ENCODE data around the gene ABCB9. TPM values are rescaled to one million over a fixed set of nuclear protein-coding genes. Genes with fewer than 3 reads are reported as not detected.

The ABCB9 gene
- total and polyA plus RNA-seq, 2 experiments from 2014 or later = 1.2 to 7.0 TPM

- Mint-ChIP-seq H3K9me3 (no peaks in the 10 kb centered on the region), H3K27ac (no peak overlapping the region)
- H3K4me2 ChIP-seq = no peak overlapping the region
Measured at GRCh38 chr12:122987086-122987951, 21.1 kb upstream of the ABCB9 start.

More at GRCh38 chr12:122987086-122987951, 21.1 kb upstream of the ABCB9 start:
- Mint-ChIP-seq H3K4me3 (no peak overlapping the region), H3K4me1 (peaks cover 13% of the 10 kb centered on the region), H3K36me3 (ENCODE audit: low read depth) (no peaks in the 10 kb centered on the region), H3K27me3 (ENCODE audit: insufficient read depth, low read depth, poor library complexity) (peaks cover 8% of the 10 kb centered on the region)
- H3K4me1 ChIP-seq (ENCODE audit: insufficient read depth) = peaks cover 4% of the 10 kb centered on the region; the same call in 1 of the 2 replicates
- H3K4me3 ChIP-seq = no peak overlapping the region
- ATAC-seq (no peak), DNase-seq (ENCODE audit: low spot score) (no peak)
- H3K27ac ChIP-seq (ENCODE audit: low read depth) = no peak overlapping the region
- no peaks in the 10 kb centered on the region for H3K9me2 ChIP-seq (ENCODE audit: insufficient read depth)
- H3K36me3 ChIP-seq (ENCODE audit: insufficient read depth) = no peaks in the 10 kb centered on the region
- H4K20me1 ChIP-seq (replicated peaks; ENCODE audit: insufficient read depth) = no peaks in the 10 kb centered on the region
- no peak overlapping the region for H2AFZ ChIP-seq
- H3K27me3 ChIP-seq (ENCODE audit: insufficient read depth) = no peaks in the 10 kb centered on the region
- H3F3A ChIP-seq (replicated peaks; ENCODE audit: low read depth) = no peaks in the 10 kb centered on the region
- H3K79me2 ChIP-seq (replicated peaks; ENCODE audit: insufficient read depth) = no peaks in the 10 kb centered on the region
- TF ChIP-seq ETS1 (IDR thresholded peaks at IDR 0.05) (no peak), STAT1 (IDR thresholded peaks at IDR 0.05; ENCODE audit: unreplicated experiment) (no peak), ZNF331 (CRISPR knock-in tag; IDR thresholded peaks at IDR 0.05; ENCODE audit: low read depth) (no peak), JUNB (IDR thresholded peaks at IDR 0.05; ENCODE audit: unreplicated experiment) (no peak), NANOG (IDR thresholded peaks at IDR 0.05; ENCODE audit: borderline replicate concordance) (no peak), ZNF114 (CRISPR knock-in tag; IDR thresholded peaks at IDR 0.05) (no peak), CTCF (conservative IDR thresholded peaks at IDR 0.05; ENCODE audit: low read depth in 2 of 2) (no peak), REST (IDR thresholded peaks at IDR 0.05; ENCODE audit: unreplicated experiment) (no peak), EZH2phosphoT487 (IDR thresholded peaks at IDR 0.05; ENCODE audit: unreplicated experiment) (no peak), EZH2 (IDR thresholded peaks at IDR 0.05; ENCODE audit: low read depth, unreplicated experiment) (no peak), POLR2AphosphoS5 (IDR thresholded peaks at IDR 0.05; ENCODE audit: low read depth) (no peak), CREB1 (CRISPR knock-in tag; IDR thresholded peaks at IDR 0.05; ENCODE audit: low read depth) (no peak)
